K562 (cell line): ENCODE measurements around the gene EYA3. TPM values are rescaled to one million over a fixed set of nuclear protein-coding genes. Genes with fewer than 3 reads are reported as not detected.

Experiments
- ARID3B ChIP-seq: fragments of 250-450 bp; sonication (Bioruptor Pico); IDR thresholded peaks from 2 replicates; pipeline ENCODE4 v1.4.0; 2020; ENCODE audit warnings: borderline replicate concordance
- ARNT ChIP-seq, 2 experiments: fragments of 450-650 bp; IDR thresholded peaks; 2 replicates each; pipeline ENCODE4 v1.6.1; 2016; ENCODE audit warnings: mild to moderate bottlenecking in 1 of 2
- ATF3 ChIP-seq, 2 experiments: fragments of 450-650 bp in 1 of 2; sonication (generic) in 1 of 2; formaldehyde crosslinking in 1 of 2; IDR thresholded peaks in 1 of 2; conservative IDR thresholded peaks in 1 of 2; 2 replicates each; pipeline versions ENCODE4 v1.6.1 to v1.8.1; 2016 to 2023; ENCODE audit warnings: mild to moderate bottlenecking in 2 of 2, moderate library complexity in 2 of 2, inconsistent platforms in 1 of 2, missing genetic modification reagents in 1 of 2
- DPF2 ChIP-seq: fragments of 450-650 bp; IDR thresholded peaks from 2 replicates; pipeline ENCODE4 v1.6.1; 2016
- E2F6 ChIP-seq, 2 experiments: IDR thresholded peaks; 2 replicates each; pipeline ENCODE4 v1.6.1; 2011; ENCODE audit warnings: borderline replicate concordance in 1 of 2, control low read depth in 1 of 2, low read depth in 1 of 2, low read length in 1 of 2, mild to moderate bottlenecking in 1 of 2, mixed read lengths in 1 of 2, moderate library complexity in 1 of 2; ENCODE audit not compliant: insufficient read depth in 1 of 2, insufficient read length in 1 of 2, poor library complexity in 1 of 2, severe bottlenecking in 1 of 2; ENCODE audit errors: extremely low read depth in 1 of 2
- GABPB2 ChIP-seq: fragments of 250-450 bp; sonication (Bioruptor Pico); conservative IDR thresholded peaks from 2 replicates; pipeline ENCODE4 v1.5.1; 2021; ENCODE audit warnings: mild to moderate bottlenecking
- ILF3 ChIP-seq: fragments of 450-650 bp; IDR thresholded peaks from 2 replicates; pipeline ENCODE4 v1.6.1; 2018; ENCODE audit warnings: antibody characterized with exemption, mild to moderate bottlenecking, moderate library complexity, borderline replicate concordance
- KAT2B ChIP-seq: IDR thresholded peaks from one replicate; pipeline ENCODE4 v1.6.1; 2012; ENCODE audit warnings: low read depth, mild to moderate bottlenecking, control low read depth, inconsistent platforms, low read length, moderate library complexity
- KLF6 ChIP-seq: fragments of 250-450 bp; sonication (Bioruptor Pico); IDR thresholded peaks from 2 replicates; pipeline ENCODE4 v1.4.0; 2020; ENCODE audit warnings: mild to moderate bottlenecking, moderate library complexity, borderline replicate concordance
- MAZ ChIP-seq, 2 experiments: fragments of 450-650 bp in 1 of 2; sonication (generic) in 1 of 2; formaldehyde crosslinking; IDR thresholded peaks in 1 of 2; conservative IDR thresholded peaks in 1 of 2; 2 replicates each; pipeline versions ENCODE4 v1.4.0 to v1.5.0; 2020; ENCODE audit warnings: mild to moderate bottlenecking in 1 of 2, missing genetic modification reagents in 1 of 2
- MBD1 ChIP-seq: fragments of 250-450 bp; sonication (Bioruptor Pico); IDR thresholded peaks from 2 replicates; pipeline ENCODE4 v1.8.0; 2022; ENCODE audit warnings: inconsistent platforms
- MECOM ChIP-seq: fragments of 250-450 bp; sonication (Bioruptor Pico); IDR thresholded peaks from 2 replicates; pipeline ENCODE4 v1.8.0; 2022; ENCODE audit warnings: inconsistent platforms
- MYC ChIP-seq, 2 experiments: fragments of 250-450 bp in 1 of 2; sonication (Bioruptor Pico) in 1 of 2; IDR thresholded peaks; 2 replicates each; pipeline versions ENCODE4 v1.5.1 to v1.6.1; 2012 to 2021; ENCODE audit warnings: low read depth in 2 of 2, borderline replicate concordance in 1 of 2, improper control_type of control experiment in 1 of 2, low read length in 1 of 2, mild to moderate bottlenecking in 1 of 2, moderate library complexity in 1 of 2
- PTBP1 ChIP-seq: fragments of 200-400 bp; formaldehyde crosslinking; IDR thresholded peaks from 2 replicates; pipeline ENCODE4 v1.6.1; 2017; ENCODE audit warnings: low read depth, low read length
- RUNX1 ChIP-seq: sonication (generic); IDR thresholded peaks from 2 replicates; pipeline ENCODE4 v1.6.1; 2016; ENCODE audit warnings: antibody characterized with exemption, low read depth
- VEZF1 ChIP-seq: fragments of 200-800 bp; sonication (Bioruptor generic); IDR thresholded peaks from 2 replicates; pipeline ENCODE4 v1.6.1; 2017; ENCODE audit warnings: missing genetic modification characterization, missing compliant biosample characterization
- ZNF668 ChIP-seq: fragments of 250-450 bp; sonication (Bioruptor Pico); IDR thresholded peaks from 2 replicates; pipeline ENCODE4 v1.8.0; 2022; ENCODE audit warnings: mild to moderate bottlenecking, inconsistent platforms
- polyA plus RNA-seq, 8 experiments: library from polyadenylated mRNA; depleted of rRNA in 4 of 8; stranded (reverse) in 5 of 8; unstranded in 3 of 8; fragments of >200 nt; fragmentation: Nextera tagmentation in 2 of 8; fragmentation: Illumina TruSeq in 1 of 8; extraction: Ambion mirVana in 2 of 8; extraction: Trizol in 1 of 8; gene quantifications; 2 replicates each; pipeline versions ENCODE4 v1.2.1 to v1.2.3, GENCODE V29; 2011 to 2014; ENCODE audit warnings: inconsistent platforms in 1 of 8, missing spikeins in 1 of 8
- total RNA-seq, 7 experiments: library from RNA; depleted of rRNA in 6 of 7; stranded (reverse); fragments of >200 nt in 6 of 7; fragmentation: Illumina TruSeq in 2 of 7; extraction: Trizol in 2 of 7; gene quantifications; 2 replicates each; pipeline versions ENCODE4 v1.2.1 to v1.2.3, GENCODE V29; 2011 to 2021; ENCODE audit warnings: low replicate concordance in 1 of 7

Gene EYA3
- total and polyA plus RNA-seq, 9 of the 15 experiments (the other 6 are each of a cell fraction or from before 2014, with no cell fraction given), result 21.7 to 64.0 (median 43.6) TPM

- TF ChIP-seq ATF3 (IDR thresholded peaks at IDR 0.05), result peak; percentile 67
- no peak for TF ChIP-seq ATF3 (CRISPR knock-in tag; conservative IDR thresholded peaks at IDR 0.05)
- TF ChIP-seq MECOM, result no peak
- no peak for TF ChIP-seq KLF6 (CRISPR knock-in tag)
- TF ChIP-seq ZNF668 (CRISPR knock-in tag), result peak; percentile 64; the same call in 1 of the 2 replicates
- peak; percentile 81 for TF ChIP-seq DPF2
- peak in 1 of 2 experiments; percentile 66; a peak in 1 of 4 replicates for TF ChIP-seq MAZ (CRISPR knock-in tag; conservative IDR thresholded peaks at IDR 0.05 in 1 of 2, IDR thresholded peaks at IDR 0.05 in 1 of 2)
- no peak for TF ChIP-seq ILF3
- TF ChIP-seq GABPB2 (CRISPR knock-in tag), result no peak
- no peak for TF ChIP-seq RUNX1
- TF ChIP-seq MYC (IDR thresholded peaks at IDR 0.05; ENCODE audit: low read depth, low read length), result peak; percentile 91
- TF ChIP-seq MYC (CRISPR knock-in tag; IDR thresholded peaks at IDR 0.05; ENCODE audit: borderline replicate concordance, low read depth), result no peak
- TF ChIP-seq E2F6 (IDR thresholded peaks at IDR 0.05; ENCODE audit: borderline replicate concordance in 1 of 2, extremely low read depth in 1 of 2, insufficient read depth in 1 of 2, insufficient read length in 1 of 2, low read depth in 1 of 2, low read length in 1 of 2, poor library complexity in 1 of 2, severe bottlenecking in 1 of 2), result no peak
- no peak for TF ChIP-seq KAT2B
- TF ChIP-seq ARID3B, result no peak
- TF ChIP-seq ARNT (IDR thresholded peaks at IDR 0.05), result no peak
- TF ChIP-seq PTBP1, result no peak
- no peak for TF ChIP-seq MBD1 (CRISPR knock-in tag)
- TF ChIP-seq VEZF1 (CRISPR knock-in tag), result peak; percentile 87
Observed at GRCh38 chr1:28115267-28115666, 26.9 kb upstream of the EYA3 start (continued).
